H9 (cell line): ENCODE results near the gene PLAC1. TPM values are rescaled to one million over a fixed set of nuclear protein-coding genes. Genes with fewer than 3 reads are reported as not detected.

Experiments used
- DNase-seq: peaks from one replicate; pipeline ENCODE4 v3.0.0-alpha.2; 2017
- H2AFZ ChIP-seq: one replicate; pipeline ENCODE4 v1.6.1; 2013; ENCODE audit warnings: mild to moderate bottlenecking, low read length, control low read depth, moderate library complexity
- H2AK5ac ChIP-seq: 2 replicates; pipeline ENCODE4 v1.6.1; 2013; ENCODE audit warnings: low read length, control low read depth, mixed read lengths; ENCODE audit not compliant: insufficient read length
- H2BK120ac ChIP-seq: one replicate; pipeline ENCODE4 v1.6.1; 2013; ENCODE audit warnings: low read depth, mild to moderate bottlenecking, low read length, control low read depth, inconsistent platforms; ENCODE audit not compliant: poor library complexity, severe bottlenecking
- H2BK12ac ChIP-seq: 2 replicates; pipeline ENCODE4 v1.6.1; 2013; ENCODE audit warnings: low read length, control low read depth, mixed read lengths, low read depth; ENCODE audit not compliant: insufficient read length
- H2BK15ac ChIP-seq: 2 replicates; pipeline ENCODE4 v1.6.1; 2013; ENCODE audit warnings: low read depth, low read length, control low read depth
- H2BK20ac ChIP-seq: one replicate; pipeline ENCODE4 v1.6.1; 2013; ENCODE audit warnings: low read depth, mild to moderate bottlenecking, low read length, control low read depth, inconsistent platforms; ENCODE audit not compliant: poor library complexity, severe bottlenecking
- H2BK5ac ChIP-seq: 2 replicates; pipeline ENCODE4 v1.6.1; 2013; ENCODE audit warnings: low read length, control low read depth, mixed read lengths; ENCODE audit not compliant: insufficient read length
- H3K14ac ChIP-seq: 2 replicates; pipeline ENCODE4 v1.6.1; 2013; ENCODE audit warnings: low read length, control low read depth; ENCODE audit not compliant: insufficient read depth
- H3K18ac ChIP-seq: 2 replicates; pipeline ENCODE4 v1.6.1; 2013; ENCODE audit warnings: low read depth, mild to moderate bottlenecking, mixed read lengths, low read length, control low read depth; ENCODE audit not compliant: insufficient read length
- H3K23ac ChIP-seq: 2 replicates; pipeline ENCODE4 v1.6.1; 2013; ENCODE audit warnings: low read length, control low read depth, mixed read lengths, low read depth; ENCODE audit not compliant: insufficient read length
- H3K23me2 ChIP-seq: 2 replicates; pipeline ENCODE4 v1.6.1; 2013; ENCODE audit warnings: low read depth, mild to moderate bottlenecking, mixed read lengths, low read length, control low read depth; ENCODE audit not compliant: insufficient read length, poor library complexity, severe bottlenecking
- H3K27ac ChIP-seq: 2 replicates; pipeline ENCODE4 v1.5.1; 2013; ENCODE audit warnings: low read length, control low read depth, mixed read lengths, low read depth; ENCODE audit not compliant: insufficient read length
- H3K27me3 ChIP-seq: 2 replicates; pipeline ENCODE4 v1.6.1; 2013; ENCODE audit warnings: low read length, control low read depth, inconsistent platforms; ENCODE audit not compliant: insufficient read depth
- H3K4ac ChIP-seq: 2 replicates; pipeline ENCODE4 v1.6.1; 2013; ENCODE audit warnings: low read depth, mild to moderate bottlenecking, control low read depth, inconsistent platforms, low read length, moderate library complexity
- H3K4me1 ChIP-seq: 2 replicates; pipeline ENCODE4 v1.6.1; 2013; ENCODE audit warnings: low read length, control low read depth, inconsistent platforms; ENCODE audit not compliant: insufficient read depth
- H3K4me2 ChIP-seq: 2 replicates; pipeline ENCODE4 v1.6.1; 2013; ENCODE audit warnings: low read length, control low read depth, mixed read lengths; ENCODE audit not compliant: insufficient read length, insufficient read depth
- H3K56ac ChIP-seq: 2 replicates; pipeline ENCODE4 v1.6.1; 2013; ENCODE audit warnings: low read depth, mild to moderate bottlenecking, mixed read lengths, low read length, control low read depth; ENCODE audit not compliant: insufficient read length
- H3K79me1 ChIP-seq: 2 replicates; pipeline ENCODE4 v1.6.1; 2013; ENCODE audit warnings: low read depth, mild to moderate bottlenecking, moderate library complexity, low read length, control low read depth, inconsistent platforms; ENCODE audit not compliant: insufficient read depth, poor library complexity, severe bottlenecking
- H3K79me2 ChIP-seq: 2 replicates; pipeline ENCODE4 v1.6.1; 2013; ENCODE audit warnings: low read length, control low read depth, inconsistent platforms; ENCODE audit not compliant: insufficient read depth
- H3K9ac ChIP-seq: 2 replicates; pipeline ENCODE4 v1.6.1; 2013; ENCODE audit warnings: low read length, control low read depth, mixed read lengths; ENCODE audit not compliant: insufficient read length; ENCODE audit errors: extremely low read depth
- H3K9me3 ChIP-seq: one replicate; pipeline ENCODE4 v1.6.1; 2013; ENCODE audit warnings: low read depth, low read length, inconsistent platforms; ENCODE audit not compliant: control insufficient read depth
- H3T11ph ChIP-seq: one replicate; pipeline ENCODE4 v1.6.1; 2013; ENCODE audit warnings: mild to moderate bottlenecking, low read length, control low read depth, inconsistent platforms
- H4K20me1 ChIP-seq: one replicate; pipeline ENCODE4 v1.6.1; 2013; ENCODE audit not compliant: control insufficient read depth, insufficient read length, insufficient read depth
- H4K5ac ChIP-seq: 2 replicates; pipeline ENCODE4 v1.6.1; 2013; ENCODE audit warnings: low read depth, mild to moderate bottlenecking, mixed read lengths, low read length, control low read depth; ENCODE audit not compliant: insufficient read length
- H4K8ac ChIP-seq: replicated peaks from 2 replicates; pipeline ENCODE4 v1.6.1; 2013; ENCODE audit warnings: low read length, control low read depth, mixed read lengths, low read depth; ENCODE audit not compliant: insufficient read length
- H4K91ac ChIP-seq: 2 replicates; pipeline ENCODE4 v1.6.1; 2013; ENCODE audit warnings: low read depth, mild to moderate bottlenecking, moderate library complexity, mixed read lengths, low read length, control low read depth; ENCODE audit not compliant: insufficient read length
- H3K27ac Mint-ChIP-seq, 3 experiments: 2 replicates in 2 of 3; 3 replicates in 1 of 3; pipeline ENCODE4 v1.8.0; 2020 to 2021; ENCODE audit warnings: mixed read lengths in 3 of 3, mild to moderate bottlenecking in 1 of 3, moderate library complexity in 1 of 3
- H3K27me3 Mint-ChIP-seq: 2 replicates; pipeline ENCODE4 v1.8.0; 2021; ENCODE audit warnings: low read depth, mild to moderate bottlenecking, moderate library complexity, mixed read lengths
- H3K36me3 Mint-ChIP-seq, 3 experiments: 2 replicates in 2 of 3; 3 replicates in 1 of 3; pipeline ENCODE4 v1.8.0; 2020 to 2021; ENCODE audit warnings: low read depth in 3 of 3, mixed read lengths in 3 of 3; ENCODE audit not compliant: insufficient read depth in 1 of 3
- H3K4me1 Mint-ChIP-seq, 2 experiments: 2 replicates each; pipeline ENCODE4 v1.8.0; 2020; ENCODE audit warnings: mixed read lengths in 2 of 2
- H3K4me3 Mint-ChIP-seq, 2 experiments: 2 replicates in 1 of 2; 3 replicates in 1 of 2; pipeline ENCODE4 v1.8.0; 2020 to 2021; ENCODE audit warnings: mild to moderate bottlenecking in 2 of 2, mixed read lengths in 2 of 2, moderate library complexity in 1 of 2
- H3K9me3 Mint-ChIP-seq, 2 experiments: 2 replicates in 1 of 2; 3 replicates in 1 of 2; pipeline ENCODE4 v1.8.0; 2020; ENCODE audit warnings: mild to moderate bottlenecking in 2 of 2, mixed read lengths in 2 of 2, moderate library complexity in 1 of 2
- CTCF ChIP-seq: fragments of 200-600 bp; sonication (generic); conservative IDR thresholded peaks from 3 replicates; pipeline ENCODE4 v1.8.0; 2021; ENCODE audit warnings: antibody characterized with exemption, mild to moderate bottlenecking
- WGBS: extraction: QIAGEN DNeasy Blood & Tissue Kit; methylation state at CpG from one replicate; pipeline ENCODE4 v1.1.7; 2013; ENCODE audit warnings: missing lambda C conversion rate, low lambda C conversion rate, mixed read lengths; ENCODE audit not compliant: insufficient read length; ENCODE audit errors: extremely low coverage; 5-methylcytosine and 5-hydroxymethylcytosine counted together
- total RNA-seq: library from RNA; stranded (reverse); gene quantifications from 2 replicates; pipeline ENCODE4 v1.2.1, GENCODE V29; 2021

The PLAC1 gene
- total RNA-seq, 1 experiment from 2014 or later = 0.68 TPM

- no peak overlapping the region for H3K18ac ChIP-seq
- H3K4me2 ChIP-seq = peak overlapping the region; percentile 86
- H3K79me1 ChIP-seq = no peaks in the 10 kb centered on the region
- no peak overlapping the region for H3T11ph ChIP-seq
- H4K20me1 ChIP-seq = peaks cover 3% of the 10 kb centered on the region
- peaks cover 25% of the 10 kb centered on the region for H3K23me2 ChIP-seq
- no peaks in the 10 kb centered on the region for H3K79me2 ChIP-seq
- H2BK12ac ChIP-seq = no peak overlapping the region
- H3K23ac ChIP-seq = no peak overlapping the region
- no peak overlapping the region for H2BK5ac ChIP-seq
- no peaks in the 10 kb centered on the region for H3K9me3 ChIP-seq
- peaks cover 10 to 70% of the 10 kb centered on the region in 2 experiments for H3K9me3 Mint-ChIP-seq
- no peak overlapping the region for H2AK5ac ChIP-seq
- no peak overlapping the region for H3K56ac ChIP-seq
- H3K36me3 Mint-ChIP-seq = no peaks in the 10 kb centered on the region
- peaks cover 36% of the 10 kb centered on the region; the same call in 1 of the 2 replicates for H3K27me3 ChIP-seq
- no peak overlapping the region for H2BK120ac ChIP-seq
- H3K14ac ChIP-seq = no peak overlapping the region
- H3K4me3 Mint-ChIP-seq = peak overlapping the region; percentile 81 to 92
- peaks cover 34 to 50% of the 10 kb centered on the region in 2 experiments for H3K4me1 Mint-ChIP-seq
- H3K4ac ChIP-seq = no peak overlapping the region
- H4K91ac ChIP-seq = no peak overlapping the region
- no peak for DNase-seq
- no peak overlapping the region for H2BK15ac ChIP-seq
- no peak for TF ChIP-seq CTCF
- WGBS = no CpG with 5 or more reads among the region's 33 CpGs
- H3K9ac ChIP-seq = peak overlapping the region; percentile 21
- H3K4me1 ChIP-seq = peaks cover 4% of the 10 kb centered on the region; the same call in 1 of the 2 replicates
- peak overlapping the region; percentile 89 to 98 (median 92); a peak in 6 of 7 replicates for H3K27ac Mint-ChIP-seq
- H4K8ac ChIP-seq = no peak overlapping the region
- H3K27me3 Mint-ChIP-seq = peaks cover 76% of the 10 kb centered on the region
- no peak overlapping the region for H4K5ac ChIP-seq
- no peak overlapping the region for H2BK20ac ChIP-seq
- H2AFZ ChIP-seq = no peak overlapping the region
- no peak overlapping the region for H3K27ac ChIP-seq
Observed at GRCh38 chrX:134548257-134549201, 109.7 kb downstream of the PLAC1 start.
